ENCODE results near the gene PPP1CA. TPM values are rescaled to one million over a fixed set of nuclear protein-coding genes. Genes with fewer than 3 reads are reported as not detected.

Gene PPP1CA
- total RNA-seq, 4 donors from 2014 or later: 15.9 to 180 (median 77.1) TPM

DNA sequence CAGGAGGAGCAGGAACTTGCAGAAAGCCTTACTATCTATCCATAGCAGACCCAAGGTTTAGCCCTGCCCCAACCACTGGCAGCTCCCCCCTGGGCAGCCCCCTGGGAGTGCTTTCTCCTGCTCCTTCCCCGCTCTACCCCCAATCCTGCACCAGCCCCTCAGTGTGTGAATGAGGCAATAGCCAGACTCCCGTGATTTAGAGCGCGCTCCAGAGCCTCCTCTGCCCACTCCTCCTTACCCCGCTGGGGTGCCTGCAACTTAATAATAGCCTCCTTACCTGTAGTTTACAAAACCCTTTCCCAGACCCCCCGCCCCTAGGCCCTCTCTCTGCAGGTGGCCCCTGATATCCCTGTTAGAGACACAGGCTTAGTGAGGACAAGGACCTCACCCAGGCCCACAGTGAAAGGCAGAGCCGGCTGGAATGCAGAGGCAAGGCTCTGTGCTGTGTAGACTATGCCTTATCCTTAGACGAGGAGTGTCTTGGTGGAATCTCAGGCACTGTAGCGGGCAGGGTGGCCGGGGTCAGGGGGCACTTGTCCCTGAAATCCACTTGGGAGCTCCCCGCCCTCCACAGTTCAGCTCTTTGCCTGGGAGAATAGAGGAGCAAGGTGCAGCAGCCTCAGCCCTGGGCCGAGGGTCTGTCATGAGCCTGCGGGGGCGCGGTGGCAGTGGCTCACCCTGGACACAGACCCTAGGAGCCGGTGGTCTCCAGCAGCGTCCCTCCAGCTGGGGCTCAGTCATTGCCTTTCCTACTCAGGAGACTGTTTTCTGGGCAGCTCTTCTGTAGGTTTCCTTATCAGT lies 9.5 kb upstream of the PPP1CA start:
- Histone ChIP-seq H3K27ac (no peak overlapping the region), H3K4me1 (peaks cover 0 to 6% of the 10 kb centered on the region in 2 donors), H3K36me3 (no peaks in the 10 kb centered on the region), H3K27me3 (peaks cover 0 to 20% of the 10 kb centered on the region in 2 donors), H3K9me3 (no peaks in the 10 kb centered on the region), H3K4me3 (no peak overlapping the region)
- intact Hi-C loops (cut with DNase I; ENCODE audit: low total_unique reads): no loop called here
- DNase-seq: no peak
- TF ChIP-seq, protein P1, sequence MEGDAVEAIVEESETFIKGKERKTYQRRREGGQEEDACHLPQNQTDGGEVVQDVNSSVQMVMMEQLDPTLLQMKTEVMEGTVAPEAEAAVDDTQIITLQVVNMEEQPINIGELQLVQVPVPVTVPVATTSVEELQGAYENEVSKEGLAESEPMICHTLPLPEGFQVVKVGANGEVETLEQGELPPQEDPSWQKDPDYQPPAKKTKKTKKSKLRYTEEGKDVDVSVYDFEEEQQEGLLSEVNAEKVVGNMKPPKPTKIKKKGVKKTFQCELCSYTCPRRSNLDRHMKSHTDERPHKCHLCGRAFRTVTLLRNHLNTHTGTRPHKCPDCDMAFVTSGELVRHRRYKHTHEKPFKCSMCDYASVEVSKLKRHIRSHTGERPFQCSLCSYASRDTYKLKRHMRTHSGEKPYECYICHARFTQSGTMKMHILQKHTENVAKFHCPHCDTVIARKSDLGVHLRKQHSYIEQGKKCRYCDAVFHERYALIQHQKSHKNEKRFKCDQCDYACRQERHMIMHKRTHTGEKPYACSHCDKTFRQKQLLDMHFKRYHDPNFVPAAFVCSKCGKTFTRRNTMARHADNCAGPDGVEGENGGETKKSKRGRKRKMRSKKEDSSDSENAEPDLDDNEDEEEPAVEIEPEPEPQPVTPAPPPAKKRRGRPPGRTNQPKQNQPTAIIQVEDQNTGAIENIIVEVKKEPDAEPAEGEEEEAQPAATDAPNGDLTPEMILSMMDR (IDR thresholded peaks at IDR 0.05): no peak
- TF ChIP-seq POLR2A (IDR thresholded peaks at IDR 0.05): no peak

DNA sequence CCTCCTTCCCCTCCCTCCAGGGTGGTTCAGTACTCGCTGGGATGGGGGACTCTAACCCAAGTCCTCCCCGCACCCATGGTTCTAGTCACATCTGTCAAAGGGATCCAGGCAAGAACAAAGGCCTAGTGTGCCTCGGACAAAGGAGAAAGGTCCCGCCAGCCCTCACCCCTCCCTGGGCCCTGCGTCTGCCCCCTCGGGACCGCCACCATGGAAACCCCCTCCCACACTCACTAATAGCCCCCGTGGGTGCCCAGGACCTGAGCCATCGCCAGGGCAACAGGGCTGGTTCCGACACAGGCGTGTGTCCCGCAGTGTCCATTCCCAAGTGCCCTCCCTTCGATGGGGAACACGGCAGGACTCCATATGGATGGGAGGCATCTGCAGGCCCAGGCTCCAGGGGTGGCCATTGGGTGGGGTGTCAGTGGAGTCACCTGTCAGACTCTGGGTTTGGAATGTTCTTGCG lies 8.7 kb upstream of the PPP1CA start:
- TF ChIP-seq POLR2A (IDR thresholded peaks at IDR 0.05): no peak
- TF ChIP-seq, protein P1 (IDR thresholded peaks at IDR 0.05): no peak
- intact Hi-C loops (cut with DNase I; ENCODE audit: low total_unique reads): no loop called here

DNA sequence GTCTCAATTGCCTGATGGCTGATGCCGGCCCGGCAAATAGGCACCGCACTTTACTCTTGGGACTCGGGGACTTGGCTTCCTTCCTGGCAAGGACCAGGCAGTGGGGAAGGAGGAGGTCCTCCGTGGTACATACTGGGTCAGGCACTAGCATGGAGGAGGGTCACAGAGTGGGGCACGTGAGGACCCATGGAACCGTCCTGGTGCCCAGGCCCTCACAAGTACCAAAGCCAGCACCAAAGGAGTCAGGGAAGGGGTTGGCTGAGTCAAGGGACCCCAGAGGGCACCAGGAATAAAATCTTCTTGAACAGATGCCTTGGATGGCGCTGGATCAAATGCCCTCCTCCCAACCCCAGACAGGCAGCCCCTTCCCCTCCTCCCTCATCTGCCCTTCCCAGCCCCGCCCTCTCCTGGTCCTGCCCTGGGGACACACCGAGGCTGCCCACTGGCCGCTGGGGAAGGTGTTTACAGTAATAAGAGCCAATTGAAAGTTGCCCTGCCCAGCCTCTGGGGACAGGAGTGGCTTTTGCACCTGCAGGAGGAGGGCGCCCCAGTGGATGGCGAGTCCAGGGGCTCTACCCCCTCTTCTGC lies 8.2 kb upstream of the PPP1CA start:
- Histone ChIP-seq H3K4me3 (no peak overlapping the region), H3K36me3 (no peaks in the 10 kb centered on the region)
- intact Hi-C loops (cut with DNase I; ENCODE audit: low total_unique reads): no loop called here

More for the DNA sequence above, 8.7 kb upstream of the PPP1CA start:
- DNase-seq: no peak
- H3K36me3 ChIP-seq: no peaks in the 10 kb centered on the region
- no peaks in the 10 kb centered on the region for H3K9me3 ChIP-seq
- H3K27ac ChIP-seq: no peak overlapping the region
- H3K4me1 ChIP-seq: no peaks in the 10 kb centered on the region
- H3K4me3 ChIP-seq: no peak overlapping the region
- peaks cover 0 to 20% of the 10 kb centered on the region in 2 donors for H3K27me3 ChIP-seq

DNA sequence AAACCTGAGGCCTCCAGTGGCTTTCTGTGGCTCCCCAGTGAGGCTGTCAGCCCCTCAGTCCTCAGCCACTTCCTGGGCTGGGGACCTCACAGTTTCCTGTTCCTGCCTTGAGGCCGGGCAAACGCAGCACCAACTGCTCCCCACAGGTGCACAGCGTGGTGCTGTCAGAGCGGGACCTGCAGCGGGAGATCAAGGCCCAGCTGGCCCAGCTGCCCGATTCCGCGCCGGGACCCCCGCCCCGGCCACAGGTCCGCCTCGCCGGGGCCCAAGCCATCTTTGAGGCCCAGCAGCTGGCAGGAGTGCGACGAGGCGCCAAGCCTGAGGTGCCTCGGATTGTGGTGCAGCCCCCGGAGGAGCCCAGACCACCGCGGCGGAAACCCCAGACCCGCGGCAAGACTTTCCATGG lies 7.6 kb upstream of the PPP1CA start:
- no peak for DNase-seq
- intact Hi-C loops (cut with DNase I; ENCODE audit: low total_unique reads): no loop called here
- H3K27me3 ChIP-seq: peaks cover 0 to 20% of the 10 kb centered on the region in 2 donors

More for the DNA sequence above, 8.2 kb upstream of the PPP1CA start:
- Histone ChIP-seq H3K27ac (no peak overlapping the region), H3K27me3 (peaks cover 0 to 20% of the 10 kb centered on the region in 2 donors), H3K9me3 (no peaks in the 10 kb centered on the region), H3K4me1 (no peaks in the 10 kb centered on the region)
- TF ChIP-seq POLR2A (IDR thresholded peaks at IDR 0.05): no peak
- TF ChIP-seq, protein P1 (IDR thresholded peaks at IDR 0.05): no peak
- no peak for DNase-seq

More for the DNA sequence above, 7.6 kb upstream of the PPP1CA start:
- Histone ChIP-seq H3K9me3 (no peaks in the 10 kb centered on the region), H3K36me3 (no peaks in the 10 kb centered on the region), H3K27ac (no peak overlapping the region), H3K4me3 (no peak overlapping the region), H3K4me1 (no peaks in the 10 kb centered on the region)
- TF ChIP-seq, protein P1 (IDR thresholded peaks at IDR 0.05): no peak
- TF ChIP-seq POLR2A (IDR thresholded peaks at IDR 0.05): no peak
